Measurements from ENCODE around the gene PRR20G.
"Not testable (repeated sequence)": the region's sequence is repeated elsewhere in the genome, so short reads cannot be mapped to it uniquely, and the experiment has no call there.

The PRR20G gene

DNA sequence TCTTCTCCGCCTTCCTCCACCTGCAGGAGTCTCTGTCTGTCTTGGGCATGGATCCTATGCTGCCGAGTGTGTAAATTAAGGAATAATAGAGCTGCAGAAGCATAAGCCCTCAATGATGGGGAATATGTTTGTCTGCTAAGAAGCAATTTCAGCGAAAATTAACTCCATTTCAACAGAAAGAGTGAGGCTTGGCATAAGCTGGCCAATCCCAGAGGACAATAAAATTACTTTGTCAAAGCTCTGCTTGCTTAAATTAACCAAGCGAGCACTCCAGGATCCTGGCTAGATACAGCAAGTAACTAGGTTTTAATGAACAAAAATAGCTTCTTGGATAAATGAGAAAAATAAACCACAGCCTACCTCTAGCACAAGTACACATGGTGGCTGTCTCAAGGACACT, 33.5 kb upstream of the PRR20G start:
- DNase-seq (ENCODE audit: low read depth), result no peak
- peaks cover 26% of the 10 kb centered on the region for H3K27me3 ChIP-seq (replicated peaks; ENCODE audit: control insufficient read depth, insufficient read depth, low read length)
- H3K9me3 ChIP-seq (ENCODE audit: control insufficient read depth, low read length), result no peaks in the 10 kb centered on the region
- no peaks in the 10 kb centered on the region for H3K36me3 ChIP-seq (ENCODE audit: control insufficient read depth, insufficient read depth, low read length, severe bottlenecking)
- H3K4me3 ChIP-seq (ENCODE audit: low read length), result no peak overlapping the region
- H3K9ac ChIP-seq (ENCODE audit: low read length), result no peak overlapping the region
- peaks cover 16% of the 10 kb centered on the region for H3K4me1 ChIP-seq (ENCODE audit: control insufficient read depth, insufficient read depth, low read length)

- Histone ChIP-seq H3K4me3 (ENCODE audit: low read length) (no peak overlapping the region), H3K27me3 (replicated peaks; ENCODE audit: control insufficient read depth, insufficient read depth, low read length) (peaks cover 30% of the 10 kb centered on the region), H3K36me3 (ENCODE audit: control insufficient read depth, insufficient read depth, low read length, severe bottlenecking) (no peaks in the 10 kb centered on the region), H3K9me3 (ENCODE audit: control insufficient read depth, low read length) (no peaks in the 10 kb centered on the region), H3K4me1 (ENCODE audit: control insufficient read depth, insufficient read depth, low read length) (peaks cover 11% of the 10 kb centered on the region), H3K9ac (ENCODE audit: low read length) (no peak overlapping the region)
- no peak for DNase-seq (ENCODE audit: low read depth)
Observed at GRCh38 chr3:127320529-127321121, 32.8 kb upstream of the PRR20G start.

GRCh38 chr3:127316685-127317084, 28.8 kb upstream of the PRR20G start:
- no peak for DNase-seq (ENCODE audit: low read depth)
- H3K9ac ChIP-seq (ENCODE audit: low read length), result no peak overlapping the region

GRCh38 chr3:127312818-127313217, 25.0 kb upstream of the PRR20G start:
- H3K9ac ChIP-seq (ENCODE audit: low read length), result no peak overlapping the region
- H3K4me3 ChIP-seq (ENCODE audit: low read length), result no peak overlapping the region
- no peaks in the 10 kb centered on the region for H3K36me3 ChIP-seq (ENCODE audit: control insufficient read depth, insufficient read depth, low read length, severe bottlenecking)
- H3K9me3 ChIP-seq (ENCODE audit: control insufficient read depth, low read length), result no peaks in the 10 kb centered on the region
- H3K4me1 ChIP-seq (ENCODE audit: control insufficient read depth, insufficient read depth, low read length), result no peaks in the 10 kb centered on the region
- no peak for DNase-seq (ENCODE audit: low read depth)
- H3K27me3 ChIP-seq (replicated peaks; ENCODE audit: control insufficient read depth, insufficient read depth, low read length), result peaks cover 14% of the 10 kb centered on the region

More at GRCh38 chr3:127316685-127317084, 28.8 kb upstream of the PRR20G start:
- H3K27me3 ChIP-seq (replicated peaks; ENCODE audit: control insufficient read depth, insufficient read depth, low read length), result peaks cover 21% of the 10 kb centered on the region
- H3K9me3 ChIP-seq (ENCODE audit: control insufficient read depth, low read length), result no peaks in the 10 kb centered on the region
- no peak overlapping the region for H3K4me3 ChIP-seq (ENCODE audit: low read length)
- no peaks in the 10 kb centered on the region for H3K4me1 ChIP-seq (ENCODE audit: control insufficient read depth, insufficient read depth, low read length)
- no peaks in the 10 kb centered on the region for H3K36me3 ChIP-seq (ENCODE audit: control insufficient read depth, insufficient read depth, low read length, severe bottlenecking)

GRCh38 chr3:127308821-127309220, 21.0 kb upstream of the PRR20G start:
- H3K4me1 ChIP-seq (ENCODE audit: control insufficient read depth, insufficient read depth, low read length); H3K36me3 ChIP-seq (ENCODE audit: control insufficient read depth, insufficient read depth, low read length, severe bottlenecking); H3K9me3 ChIP-seq (ENCODE audit: control insufficient read depth, low read length); DNase-seq (ENCODE audit: low read depth); H3K9ac ChIP-seq (ENCODE audit: low read length); H3K4me3 ChIP-seq (ENCODE audit: low read length): not testable (repeated sequence)
- H3K27me3 ChIP-seq (replicated peaks; ENCODE audit: control insufficient read depth, insufficient read depth, low read length), result peaks cover 17% of the 10 kb centered on the region

GRCh38 chr3:127307916-127308315, 20.1 kb upstream of the PRR20G start:
- peaks cover 17% of the 10 kb centered on the region for H3K27me3 ChIP-seq (replicated peaks; ENCODE audit: control insufficient read depth, insufficient read depth, low read length)
- H3K36me3 ChIP-seq (ENCODE audit: control insufficient read depth, insufficient read depth, low read length, severe bottlenecking), result no peaks in the 10 kb centered on the region
- no peak for DNase-seq (ENCODE audit: low read depth)
- H3K9me3 ChIP-seq (ENCODE audit: control insufficient read depth, low read length), result no peaks in the 10 kb centered on the region
- no peaks in the 10 kb centered on the region for H3K4me1 ChIP-seq (ENCODE audit: control insufficient read depth, insufficient read depth, low read length)
- no peak overlapping the region for H3K4me3 ChIP-seq (ENCODE audit: low read length)
- H3K9ac ChIP-seq (ENCODE audit: low read length), result no peak overlapping the region

DNA sequence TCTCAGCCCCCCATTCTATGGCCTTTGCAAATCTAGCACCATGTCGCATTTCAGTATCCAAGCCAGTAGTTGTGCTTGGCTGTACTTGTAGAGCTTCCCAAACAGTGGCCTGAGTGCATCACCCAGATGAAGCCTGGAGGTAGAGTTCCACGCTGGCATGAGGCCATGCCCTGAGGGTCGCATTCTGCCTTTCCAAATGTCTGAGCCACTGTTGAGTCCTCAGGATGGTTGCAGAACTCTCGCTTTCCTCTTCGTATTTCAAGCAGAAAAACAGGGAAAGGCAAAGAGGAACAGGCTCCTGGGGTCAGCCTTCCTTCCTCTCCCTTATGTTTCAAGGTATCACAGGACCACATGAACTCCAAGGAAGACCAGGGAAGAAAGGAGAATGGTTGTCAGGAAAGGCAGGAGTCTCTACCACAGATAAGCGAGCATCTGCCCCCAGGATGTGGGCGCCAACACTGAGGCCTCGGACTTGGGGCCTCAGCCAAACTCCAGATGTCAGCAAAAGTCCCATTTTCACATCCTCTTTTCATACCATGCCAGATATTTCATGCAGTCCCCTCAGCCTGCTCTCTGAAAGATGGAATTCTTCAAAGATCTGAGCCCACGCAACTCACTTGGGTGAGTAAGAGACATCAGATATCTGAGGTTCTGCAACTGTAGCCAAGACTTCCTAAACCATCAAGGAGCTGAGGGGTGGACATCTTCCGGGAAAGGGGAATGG, 19.4 kb upstream of the PRR20G start:
- no peaks in the 10 kb centered on the region for H3K4me1 ChIP-seq (ENCODE audit: control insufficient read depth, insufficient read depth, low read length)
- no peaks in the 10 kb centered on the region for H3K9me3 ChIP-seq (ENCODE audit: control insufficient read depth, low read length)
- peaks cover 20% of the 10 kb centered on the region for H3K27me3 ChIP-seq (replicated peaks; ENCODE audit: control insufficient read depth, insufficient read depth, low read length)
- no peak overlapping the region for H3K9ac ChIP-seq (ENCODE audit: low read length)
- H3K36me3 ChIP-seq (ENCODE audit: control insufficient read depth, insufficient read depth, low read length, severe bottlenecking), result no peaks in the 10 kb centered on the region
- no peak overlapping the region for H3K4me3 ChIP-seq (ENCODE audit: low read length)
- no peak for DNase-seq (ENCODE audit: low read depth)

- Histone ChIP-seq H3K9ac (ENCODE audit: low read length) (no peak overlapping the region), H3K27me3 (replicated peaks; ENCODE audit: control insufficient read depth, insufficient read depth, low read length) (peaks cover 20% of the 10 kb centered on the region), H3K9me3 (ENCODE audit: control insufficient read depth, low read length) (no peaks in the 10 kb centered on the region), H3K4me3 (ENCODE audit: low read length) (no peak overlapping the region), H3K36me3 (ENCODE audit: control insufficient read depth, insufficient read depth, low read length, severe bottlenecking) (no peaks in the 10 kb centered on the region), H3K4me1 (ENCODE audit: control insufficient read depth, insufficient read depth, low read length) (no peaks in the 10 kb centered on the region)
- no peak for DNase-seq (ENCODE audit: low read depth)
Observed at GRCh38 chr3:127306361-127307111, 18.7 kb upstream of the PRR20G start.

DNA sequence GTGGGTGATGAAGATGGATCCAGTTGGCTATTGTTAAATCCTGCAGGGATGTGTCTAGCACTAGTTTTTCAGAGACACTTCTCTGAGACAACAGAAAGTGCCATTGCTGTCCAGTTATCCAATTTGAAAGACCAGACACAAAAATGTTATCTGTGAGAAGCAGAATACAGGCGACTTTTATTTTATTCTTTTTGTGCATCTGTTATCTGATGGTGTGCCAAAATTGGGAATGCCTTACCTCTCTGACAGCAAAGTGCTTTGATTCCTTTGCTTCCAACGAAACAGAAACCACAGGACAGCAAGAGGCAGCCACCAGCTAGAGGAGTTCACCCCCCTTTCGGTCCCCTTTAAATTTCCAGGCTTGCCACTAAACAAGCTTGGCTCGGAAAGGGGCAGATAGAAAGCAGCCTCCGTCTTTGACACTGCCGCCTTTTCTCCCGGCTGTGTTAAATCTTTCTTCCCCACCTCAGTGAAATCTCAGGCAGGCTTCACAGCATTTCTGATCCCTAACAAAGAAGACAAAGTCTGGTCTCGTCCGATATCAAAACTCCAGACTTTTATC, 17.7 kb upstream of the PRR20G start:
- H3K4me1 ChIP-seq (ENCODE audit: control insufficient read depth, insufficient read depth, low read length), result no peaks in the 10 kb centered on the region
- no peaks in the 10 kb centered on the region for H3K9me3 ChIP-seq (ENCODE audit: control insufficient read depth, low read length)
- peaks cover 22% of the 10 kb centered on the region for H3K27me3 ChIP-seq (replicated peaks; ENCODE audit: control insufficient read depth, insufficient read depth, low read length)
- H3K9ac ChIP-seq (ENCODE audit: low read length), result no peak overlapping the region
- no peaks in the 10 kb centered on the region for H3K36me3 ChIP-seq (ENCODE audit: control insufficient read depth, insufficient read depth, low read length, severe bottlenecking)
- no peak for DNase-seq (ENCODE audit: low read depth)
- H3K4me3 ChIP-seq (ENCODE audit: low read length), result no peak overlapping the region

DNA sequence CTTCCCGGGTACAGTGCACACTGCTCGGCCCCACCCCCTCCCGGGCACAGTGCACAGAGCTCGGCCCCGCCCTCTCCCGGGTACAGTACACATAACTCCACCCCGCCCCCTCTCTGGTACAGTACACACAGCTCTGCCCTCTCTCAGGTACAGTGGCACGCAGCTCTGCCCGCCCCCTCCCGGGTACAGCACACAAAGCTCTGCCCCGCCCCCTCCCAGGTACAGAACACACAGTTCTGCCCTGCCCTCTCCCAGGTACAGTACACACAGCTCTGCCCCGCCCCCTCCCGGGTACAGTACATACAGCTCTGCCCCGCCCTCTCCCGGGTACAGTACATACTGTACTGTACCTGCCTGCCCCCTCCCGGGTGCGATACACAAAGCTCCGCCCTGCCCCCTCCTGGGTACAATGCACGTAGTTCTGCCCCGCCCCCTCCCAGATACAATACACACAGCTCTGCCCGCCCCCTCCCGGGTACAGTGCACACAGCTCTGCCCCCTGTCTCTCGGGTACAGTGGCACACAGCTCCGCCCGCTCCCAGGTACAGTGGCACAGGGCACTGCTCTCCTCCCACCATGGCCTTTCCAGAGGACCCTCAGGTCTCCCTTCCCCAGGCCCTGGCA, 16.4 kb upstream of the PRR20G start:
- Histone ChIP-seq H3K4me3 (ENCODE audit: low read length) (no peak overlapping the region), H3K9ac (ENCODE audit: low read length) (no peak overlapping the region), H3K27me3 (replicated peaks; ENCODE audit: control insufficient read depth, insufficient read depth, low read length) (peaks cover 24% of the 10 kb centered on the region), H3K9me3 (ENCODE audit: control insufficient read depth, low read length) (no peaks in the 10 kb centered on the region), H3K4me1 (ENCODE audit: control insufficient read depth, insufficient read depth, low read length) (no peaks in the 10 kb centered on the region), H3K36me3 (ENCODE audit: control insufficient read depth, insufficient read depth, low read length, severe bottlenecking) (no peaks in the 10 kb centered on the region)
- no peak for DNase-seq (ENCODE audit: low read depth)

GRCh38 chr3:127299276-127299675, 11.4 kb upstream of the PRR20G start:
- Histone ChIP-seq H3K9ac (ENCODE audit: low read length) (no peak overlapping the region), H3K9me3 (ENCODE audit: control insufficient read depth, low read length) (peaks cover 5% of the 10 kb centered on the region), H3K4me1 (ENCODE audit: control insufficient read depth, insufficient read depth, low read length) (no peaks in the 10 kb centered on the region), H3K27me3 (replicated peaks; ENCODE audit: control insufficient read depth, insufficient read depth, low read length) (peaks cover 15% of the 10 kb centered on the region), H3K4me3 (ENCODE audit: low read length) (no peak overlapping the region), H3K36me3 (ENCODE audit: control insufficient read depth, insufficient read depth, low read length, severe bottlenecking) (no peaks in the 10 kb centered on the region)
- no peak for DNase-seq (ENCODE audit: low read depth)

Measured in adipocyte (in vitro differentiated cells).